Naive B cell (primary cell): ENCODE measurements around the gene SGK1. TPM values are rescaled to one million over a fixed set of nuclear protein-coding genes. Genes with fewer than 3 reads are reported as not detected.

Experiments used
- ATAC-seq, 2 donors: fragments of 150-1000 bp; cut with Tn5 transposase; 2 replicates each; pipeline ENCODE4 v1.10.0; 2021; ENCODE audit warnings: low read depth in 2 of 2, mild to moderate bottlenecking in 2 of 2, moderate library complexity in 2 of 2
- DNase-seq: peaks from one replicate; pipeline ENCODE4 v3.0.0; 2022
- H3K27ac Mint-ChIP-seq, 6 donors: one replicate each; pipeline ENCODE4 v1.8.0; 2020 to 2022; ENCODE audit warnings: mild to moderate bottlenecking in 6 of 6, mixed read lengths in 6 of 6, moderate library complexity in 5 of 6, inconsistent platforms in 2 of 6
- H3K27me3 Mint-ChIP-seq, 3 donors: one replicate each; pipeline ENCODE4 v1.8.0; 2021 to 2022; ENCODE audit warnings: mixed read lengths in 3 of 3, mild to moderate bottlenecking in 1 of 3
- H3K36me3 Mint-ChIP-seq, 2 donors: one replicate each; pipeline ENCODE4 v1.8.0; 2020 to 2022; ENCODE audit warnings: mixed read lengths in 2 of 2, inconsistent platforms in 1 of 2, mild to moderate bottlenecking in 1 of 2
- H3K4me1 Mint-ChIP-seq, 3 donors: one replicate each; pipeline ENCODE4 v1.8.0; 2020 to 2022; ENCODE audit warnings: mixed read lengths in 3 of 3, inconsistent platforms in 1 of 3, mild to moderate bottlenecking in 1 of 3, moderate library complexity in 1 of 3
- H3K4me3 Mint-ChIP-seq, 8 donors: one replicate each; pipeline ENCODE4 v1.8.0; 2020 to 2022; ENCODE audit warnings: mild to moderate bottlenecking in 8 of 8, mixed read lengths in 8 of 8, moderate library complexity in 8 of 8, inconsistent platforms in 2 of 8
- H3K9me3 Mint-ChIP-seq, 7 donors: one replicate each; pipeline ENCODE4 v1.8.0; 2020 to 2022; ENCODE audit warnings: mixed read lengths in 7 of 7, mild to moderate bottlenecking in 5 of 7, inconsistent platforms in 2 of 7, moderate library complexity in 1 of 7
- polyA plus RNA-seq, 6 donors: library from polyadenylated mRNA; unstranded; fragments of 300-500 nt; fragmentation: Illumina TruSeq; gene quantifications; one replicate each; pipeline ENCODE4 v1.2.3, GENCODE V29; 2021; ENCODE audit warnings: low read depth in 6 of 6

SGK1 gene
- polyA plus RNA-seq, 6 donors from 2014 or later, result 6.6 to 59.1 (median 24.3) TPM

DNA sequence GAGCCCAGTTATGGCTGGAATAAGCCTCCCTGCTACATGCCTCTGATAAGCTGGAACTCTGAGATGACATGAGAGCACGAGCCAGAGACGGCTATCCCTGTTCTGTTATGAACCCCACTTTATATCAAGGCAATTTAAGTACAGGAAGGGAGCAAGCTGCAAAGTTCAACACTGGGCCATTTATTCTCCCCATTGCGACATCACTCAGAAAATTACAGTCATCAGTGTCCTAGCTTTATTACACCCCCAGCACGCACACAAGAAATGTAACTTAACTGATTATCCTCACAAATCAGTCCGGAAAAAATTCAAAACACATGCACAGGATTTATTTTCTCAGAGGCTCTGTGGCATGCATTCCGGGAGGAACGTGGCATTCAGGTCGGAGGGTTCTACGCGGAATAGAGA lies 140.2 kb downstream of the SGK1 start:
- H3K4me1 Mint-ChIP-seq, result peaks cover 29 to 51% (median 39%) of the 10 kb centered on the region in 3 donors
- peak overlapping the region; percentile 84 to 99 (median 98) for H3K4me3 Mint-ChIP-seq
- H3K9me3 Mint-ChIP-seq, result no peaks in the 10 kb centered on the region
- no peaks in the 10 kb centered on the region for H3K36me3 Mint-ChIP-seq
- peak overlapping the region in 5 of 6 donors; percentile 54 to 98 (median 69) for H3K27ac Mint-ChIP-seq
- no peak for ATAC-seq
- no peaks in the 10 kb centered on the region for H3K27me3 Mint-ChIP-seq
- DNase-seq, result no peak

DNA sequence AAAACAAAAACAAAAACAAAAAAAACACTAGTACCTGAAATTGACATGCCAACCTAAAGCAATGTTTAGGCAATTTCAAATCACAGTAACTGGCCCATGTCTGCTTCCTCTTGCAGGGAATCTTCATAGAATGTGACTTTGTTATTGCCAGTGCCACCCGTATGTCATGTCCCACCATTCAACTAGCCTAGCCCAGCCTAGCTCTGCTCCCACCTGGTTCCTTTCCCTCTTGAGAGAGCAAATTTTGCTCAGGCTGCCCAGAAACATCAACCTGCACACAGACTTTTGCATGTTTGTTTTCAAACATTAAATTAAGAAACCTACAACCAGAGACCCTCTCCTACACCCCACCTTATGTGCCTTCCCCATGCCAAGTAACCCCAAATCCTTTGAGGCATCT lies 140.7 kb downstream of the SGK1 start:
- H3K4me1 Mint-ChIP-seq, result peaks cover 29 to 54% (median 39%) of the 10 kb centered on the region in 3 donors
- H3K4me3 Mint-ChIP-seq, result peak overlapping the region; percentile 84 to 98 (median 96)
- no peaks in the 10 kb centered on the region for H3K36me3 Mint-ChIP-seq
- H3K9me3 Mint-ChIP-seq, result no peaks in the 10 kb centered on the region
- peak overlapping the region in 4 of 6 donors; percentile 3 to 98 (median 56) for H3K27ac Mint-ChIP-seq
- no peaks in the 10 kb centered on the region for H3K27me3 Mint-ChIP-seq
- ATAC-seq, result no peak
- no peak for DNase-seq

DNA sequence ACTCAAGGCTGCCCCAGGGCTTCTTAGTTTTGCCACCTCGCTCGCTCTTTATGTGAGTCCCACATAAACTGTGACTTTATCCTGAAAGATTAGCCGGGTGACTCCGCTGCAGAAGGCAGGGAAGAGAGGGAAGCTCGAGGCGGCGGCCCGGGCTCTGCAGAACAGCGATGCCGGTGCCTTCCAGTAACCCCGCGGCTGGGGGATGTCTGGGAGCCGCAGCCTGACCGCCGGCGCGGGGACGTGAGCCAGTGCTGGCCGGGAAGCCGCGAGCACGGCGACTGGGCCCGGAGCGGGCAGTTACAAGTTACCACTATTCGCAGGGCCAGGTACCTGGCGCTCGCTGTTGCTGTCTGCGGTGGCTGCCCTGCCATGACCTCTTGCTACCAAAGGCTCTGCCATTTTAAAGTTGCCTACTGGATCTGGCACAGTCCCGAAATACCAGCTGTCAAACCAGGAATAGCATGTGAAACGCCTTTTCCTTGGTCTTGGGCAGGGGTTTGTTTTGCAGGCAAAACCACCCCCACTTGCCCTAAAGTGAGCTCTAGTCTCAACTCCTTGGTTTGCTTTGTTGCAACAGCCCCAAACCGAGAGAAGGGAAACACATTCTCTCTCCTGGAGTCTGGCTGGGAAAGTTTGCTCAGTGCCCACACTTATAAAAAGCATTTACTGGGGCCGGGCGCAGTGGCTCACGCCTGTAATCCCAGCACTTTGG lies 141.5 kb downstream of the SGK1 start:
- H3K4me3 Mint-ChIP-seq, result peak overlapping the region; percentile 84 to 98 (median 93)
- peak overlapping the region; percentile 51 to 94 (median 84) for H3K27ac Mint-ChIP-seq
- H3K27me3 Mint-ChIP-seq, result no peaks in the 10 kb centered on the region
- H3K9me3 Mint-ChIP-seq, result no peaks in the 10 kb centered on the region
- no peak for ATAC-seq
- H3K36me3 Mint-ChIP-seq, result peaks cover 1 to 4% of the 10 kb centered on the region in 2 donors
- DNase-seq, result peak; percentile 18
- peaks cover 29 to 57% (median 39%) of the 10 kb centered on the region in 3 donors for H3K4me1 Mint-ChIP-seq

DNA sequence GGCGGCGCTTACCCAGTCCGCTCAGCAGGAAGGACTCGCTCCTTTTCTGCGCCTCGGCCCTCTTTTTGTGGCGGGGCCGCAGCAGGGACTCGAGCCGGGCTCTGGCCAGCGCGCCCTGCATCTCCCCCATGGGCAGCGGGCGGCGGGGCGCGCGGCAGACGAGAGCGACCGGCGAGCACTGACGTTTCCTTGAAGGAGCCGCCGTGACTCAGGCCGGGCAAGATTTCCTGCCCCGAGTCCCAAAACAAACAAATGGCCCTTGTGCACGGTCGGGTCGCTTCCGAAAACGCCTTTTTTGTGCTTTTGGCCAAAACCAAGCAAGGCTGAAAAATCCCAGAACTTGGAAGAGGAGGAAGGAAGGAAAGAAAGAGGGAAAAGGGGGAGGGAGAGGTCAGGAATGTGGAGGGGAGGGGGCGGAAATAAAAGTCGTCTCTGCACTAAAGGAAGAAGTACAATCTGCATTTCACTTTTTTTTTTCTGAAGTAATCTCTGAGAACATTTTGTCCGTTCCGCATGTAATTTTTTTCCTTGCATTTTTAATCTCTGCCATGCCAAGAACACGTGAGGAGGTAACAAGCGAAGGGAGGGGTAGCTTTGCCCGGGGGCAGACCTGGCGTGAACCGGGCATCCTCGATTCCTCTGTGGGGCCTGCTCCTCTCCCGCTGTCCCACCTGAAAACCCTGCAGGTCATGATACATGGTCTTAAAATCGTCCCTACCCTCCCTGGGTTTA lies 142.2 kb downstream of the SGK1 start:
- H3K36me3 Mint-ChIP-seq, result peaks cover 4 to 8% of the 10 kb centered on the region in 2 donors
- no peaks in the 10 kb centered on the region for H3K27me3 Mint-ChIP-seq
- H3K4me3 Mint-ChIP-seq, result peak overlapping the region; percentile 84 to 98 (median 93)
- ATAC-seq, result peak in 1 of 2 donors; percentile 11
- H3K4me1 Mint-ChIP-seq, result peaks cover 29 to 54% (median 39%) of the 10 kb centered on the region in 3 donors
- H3K27ac Mint-ChIP-seq, result peak overlapping the region; percentile 83 to 96 (median 86)
- DNase-seq, result peak; percentile 12
- no peaks in the 10 kb centered on the region for H3K9me3 Mint-ChIP-seq

DNA sequence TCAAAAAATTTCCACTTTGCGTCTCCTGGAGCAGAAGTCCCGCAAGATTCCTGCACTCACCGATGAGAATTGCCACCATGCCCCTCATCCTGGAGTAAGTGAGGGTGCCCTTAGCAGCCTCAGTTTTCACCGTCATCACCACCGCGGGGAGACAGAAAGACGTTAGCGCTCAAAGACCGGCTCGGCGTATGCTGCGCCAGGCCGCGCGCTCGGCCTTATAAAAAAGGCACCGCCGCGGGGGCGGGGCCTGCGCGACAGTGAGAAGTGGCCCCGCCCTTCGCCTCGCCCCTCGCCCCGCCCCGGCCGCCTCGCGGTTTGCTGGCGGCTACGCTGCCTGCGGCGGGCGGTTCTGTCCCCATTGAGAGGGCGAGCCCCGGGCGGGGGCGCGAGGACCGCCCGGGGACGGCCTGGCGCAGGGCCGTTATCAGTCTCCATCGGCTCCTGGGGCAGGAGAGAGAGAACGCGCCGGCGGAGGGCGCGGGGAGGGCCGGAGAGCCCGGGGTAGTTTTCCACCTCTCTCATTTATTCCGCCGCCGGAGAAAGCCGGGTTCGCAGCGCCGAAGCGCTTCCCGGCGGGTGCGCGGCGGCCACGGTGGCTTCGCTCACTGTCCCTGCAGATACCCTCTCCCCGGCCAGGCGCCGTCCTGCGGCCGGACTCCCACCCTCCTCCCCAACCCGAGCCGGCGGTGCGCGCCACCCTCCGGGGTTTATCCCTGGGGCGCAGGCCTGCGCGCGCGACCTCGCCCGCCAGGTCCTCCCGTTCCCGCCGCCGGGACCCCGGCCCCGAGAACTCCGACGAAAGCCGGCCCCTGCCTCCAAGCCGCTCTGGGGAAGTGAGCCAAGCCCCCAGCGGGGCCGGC lies 143.0 kb downstream of the SGK1 start:
- Mint-ChIP-seq H3K4me3 (peak overlapping the region; percentile 84 to 98 (median 96)), H3K9me3 (no peaks in the 10 kb centered on the region), H3K27me3 (no peaks in the 10 kb centered on the region), H3K36me3 (peaks cover 8 to 11% of the 10 kb centered on the region in 2 donors), H3K27ac (peak overlapping the region; percentile 87 to 97 (median 95)), H3K4me1 (peaks cover 29 to 58% (median 39%) of the 10 kb centered on the region in 3 donors)
- ATAC-seq, result peak; percentile 75 to 81
- DNase-seq, result peak; percentile 89

DNA sequence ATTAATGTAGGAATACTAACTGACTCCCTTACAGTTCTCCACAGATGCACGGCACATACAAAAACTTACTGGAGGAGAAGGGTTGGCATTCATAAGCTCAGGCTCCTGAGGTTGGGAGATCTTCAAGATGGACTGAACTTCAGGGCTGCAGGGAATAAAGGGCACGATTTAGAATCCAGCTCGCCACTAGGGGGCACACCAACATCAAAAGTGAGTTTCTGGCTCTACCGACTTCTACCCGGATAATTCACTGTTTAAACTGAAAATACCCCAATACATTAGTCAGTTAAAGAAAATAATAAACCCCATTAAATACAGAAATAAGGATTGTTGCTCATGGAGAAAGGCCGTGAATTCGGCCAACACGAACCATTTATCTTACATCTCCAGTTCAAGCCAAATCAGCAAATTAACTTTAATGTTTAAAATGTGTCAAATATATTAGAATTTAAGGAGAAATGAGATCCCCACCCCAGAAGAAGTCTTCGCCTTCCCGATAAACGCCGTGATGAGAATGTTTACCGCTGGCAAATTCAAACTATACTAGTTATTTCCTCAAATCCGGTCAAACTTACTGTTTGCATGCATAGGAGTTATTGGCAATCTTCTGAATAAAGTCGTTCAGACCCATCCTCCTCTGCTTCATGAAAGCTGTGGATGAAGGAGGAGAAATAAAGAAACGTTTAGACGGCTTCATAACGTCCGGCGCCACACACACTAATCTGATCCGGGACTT lies 143.8 kb downstream of the SGK1 start:
- no peaks in the 10 kb centered on the region for H3K27me3 Mint-ChIP-seq
- H3K27ac Mint-ChIP-seq, result peak overlapping the region; percentile 87 to 97 (median 95)
- peak; percentile 20 to 31 for ATAC-seq
- peak overlapping the region; percentile 84 to 98 (median 96) for H3K4me3 Mint-ChIP-seq
- peaks cover 29 to 59% (median 39%) of the 10 kb centered on the region in 3 donors for H3K4me1 Mint-ChIP-seq
- no peaks in the 10 kb centered on the region for H3K9me3 Mint-ChIP-seq
- DNase-seq, result peak; percentile 77
- H3K36me3 Mint-ChIP-seq, result peaks cover 11 to 13% of the 10 kb centered on the region in 2 donors

DNA sequence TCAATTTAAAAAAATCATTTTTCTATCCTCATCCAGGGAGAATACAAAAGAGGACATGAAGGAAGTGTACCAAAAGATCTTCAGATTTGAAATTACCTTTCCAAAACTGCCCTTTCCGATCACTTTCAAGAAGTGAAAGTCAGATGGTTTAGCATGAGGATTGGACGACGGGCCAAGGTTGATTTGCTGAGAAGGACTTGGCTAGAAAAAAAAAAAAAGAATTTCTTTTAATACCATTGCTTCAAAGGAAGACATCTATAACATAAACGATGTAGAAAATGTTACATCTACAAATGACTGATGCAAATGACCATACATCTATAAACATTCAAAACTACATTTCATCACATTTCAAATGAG lies 144.6 kb downstream of the SGK1 start:
- peak overlapping the region in 7 of 8 donors; percentile 35 to 98 (median 95) for H3K4me3 Mint-ChIP-seq
- no peaks in the 10 kb centered on the region for H3K27me3 Mint-ChIP-seq
- ATAC-seq, result no peak
- peaks cover 26 to 56% (median 35%) of the 10 kb centered on the region in 3 donors for H3K4me1 Mint-ChIP-seq
- no peaks in the 10 kb centered on the region for H3K9me3 Mint-ChIP-seq
- peaks cover 11 to 13% of the 10 kb centered on the region in 2 donors for H3K36me3 Mint-ChIP-seq
- no peak for DNase-seq
- no peak overlapping the region for H3K27ac Mint-ChIP-seq

DNA sequence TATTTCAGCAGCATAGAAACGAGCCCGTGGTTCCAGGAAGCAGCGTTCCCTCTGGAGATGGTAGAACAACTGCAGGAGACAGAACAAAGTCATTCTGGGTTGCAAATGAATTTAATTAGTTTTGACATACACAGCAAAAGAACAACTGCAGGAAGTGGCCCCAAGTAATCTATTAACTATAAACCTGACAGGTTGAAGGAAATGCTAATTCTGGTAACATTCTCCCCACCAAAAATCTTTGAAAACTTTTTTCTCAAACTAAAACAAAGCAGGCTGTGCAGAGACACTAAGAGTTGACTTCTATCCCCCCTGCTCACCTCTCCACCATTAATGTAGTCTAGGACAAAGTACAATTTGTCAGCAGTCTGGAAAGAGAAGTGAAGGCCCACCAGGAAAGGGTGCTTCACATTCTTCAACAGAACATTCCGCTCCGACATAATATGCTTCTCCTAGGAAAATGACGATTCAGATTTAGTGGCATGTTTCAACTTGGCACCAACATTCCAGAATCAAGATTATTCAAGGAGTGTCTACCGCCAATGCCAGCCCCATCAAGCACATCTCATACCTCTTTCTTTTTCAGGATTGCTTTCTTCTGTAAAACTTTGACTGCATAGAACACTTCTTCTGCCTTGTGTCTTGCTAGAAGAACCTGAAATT lies 145.1 kb downstream of the SGK1 start:
- no peak overlapping the region for H3K27ac Mint-ChIP-seq
- H3K9me3 Mint-ChIP-seq, result no peaks in the 10 kb centered on the region
- ATAC-seq (no peak), DNase-seq (no peak)
- H3K36me3 Mint-ChIP-seq, result peaks cover 11 to 13% of the 10 kb centered on the region in 2 donors
- H3K4me3 Mint-ChIP-seq, result peak overlapping the region in 5 of 8 donors; percentile 4 to 86 (median 35)
- peaks cover 22 to 50% (median 30%) of the 10 kb centered on the region in 3 donors for H3K4me1 Mint-ChIP-seq
- H3K27me3 Mint-ChIP-seq, result no peaks in the 10 kb centered on the region

DNA sequence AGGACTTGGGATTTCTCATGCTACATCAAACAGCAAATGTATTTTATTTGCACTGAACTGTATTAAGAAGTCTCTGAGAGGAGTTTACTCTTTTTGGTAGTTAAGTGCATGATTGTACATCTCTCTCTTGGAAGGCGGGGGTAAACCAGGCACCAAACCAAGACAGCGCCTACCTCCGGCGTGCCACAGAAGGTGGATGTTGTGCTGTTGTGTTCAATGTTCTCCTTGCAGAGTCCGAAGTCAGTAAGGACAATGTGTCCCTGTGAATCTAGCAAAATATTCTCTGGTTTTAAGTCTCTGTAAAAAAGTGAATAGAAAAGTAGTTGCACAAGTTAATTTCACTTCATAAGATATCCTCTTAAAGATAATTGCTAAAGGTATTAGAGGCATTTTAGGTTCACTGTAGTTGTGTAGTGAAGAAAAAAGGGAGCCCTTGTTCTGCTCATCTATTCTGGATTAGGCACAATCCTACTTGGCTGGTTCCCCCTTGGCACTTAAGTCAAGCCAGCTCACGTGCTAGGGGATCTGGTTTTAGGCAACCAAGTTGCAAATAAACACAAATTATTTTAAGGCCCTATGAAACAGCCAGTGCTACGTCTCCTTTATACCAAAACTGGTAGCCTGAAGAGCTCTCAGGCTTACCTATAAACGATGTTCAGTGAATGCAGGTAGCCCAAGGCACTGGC lies 145.7 kb downstream of the SGK1 start:
- peaks cover 11 to 13% of the 10 kb centered on the region in 2 donors for H3K36me3 Mint-ChIP-seq
- no peak overlapping the region for H3K27ac Mint-ChIP-seq
- DNase-seq (no peak), ATAC-seq (no peak)
- H3K27me3 Mint-ChIP-seq, result no peaks in the 10 kb centered on the region
- H3K9me3 Mint-ChIP-seq, result no peaks in the 10 kb centered on the region
- peak overlapping the region in 2 of 8 donors; percentile 4 to 86 for H3K4me3 Mint-ChIP-seq
- H3K4me1 Mint-ChIP-seq, result peaks cover 16 to 44% (median 23%) of the 10 kb centered on the region in 3 donors

DNA sequence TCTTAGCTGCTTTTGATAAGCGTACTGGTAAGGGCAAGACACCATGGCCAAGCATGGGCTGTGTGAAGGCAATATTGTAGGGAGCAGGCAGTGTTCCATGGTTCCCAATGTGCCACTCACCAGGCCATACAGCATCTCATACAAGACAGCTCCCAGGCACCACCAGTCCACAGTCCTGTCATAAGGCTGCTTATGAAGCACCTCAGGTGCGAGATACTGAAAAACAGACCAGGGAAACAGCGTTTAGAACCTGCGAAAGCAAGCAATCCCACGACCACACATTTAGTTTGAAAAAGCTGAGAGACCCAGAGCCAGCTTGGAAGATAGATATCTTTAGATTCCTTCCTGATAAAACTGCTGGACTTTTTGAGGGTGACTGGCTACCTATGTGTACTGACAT lies 146.4 kb downstream of the SGK1 start:
- no peaks in the 10 kb centered on the region for H3K27me3 Mint-ChIP-seq
- ATAC-seq (no peak), DNase-seq (no peak)
- peaks cover 16 to 39% (median 22%) of the 10 kb centered on the region in 3 donors for H3K4me1 Mint-ChIP-seq
- H3K27ac Mint-ChIP-seq, result no peak overlapping the region
- no peaks in the 10 kb centered on the region for H3K9me3 Mint-ChIP-seq
- H3K36me3 Mint-ChIP-seq, result peaks cover 11 to 13% of the 10 kb centered on the region in 2 donors
- H3K4me3 Mint-ChIP-seq, result peak overlapping the region in 1 of 8 donors; percentile 25

DNA sequence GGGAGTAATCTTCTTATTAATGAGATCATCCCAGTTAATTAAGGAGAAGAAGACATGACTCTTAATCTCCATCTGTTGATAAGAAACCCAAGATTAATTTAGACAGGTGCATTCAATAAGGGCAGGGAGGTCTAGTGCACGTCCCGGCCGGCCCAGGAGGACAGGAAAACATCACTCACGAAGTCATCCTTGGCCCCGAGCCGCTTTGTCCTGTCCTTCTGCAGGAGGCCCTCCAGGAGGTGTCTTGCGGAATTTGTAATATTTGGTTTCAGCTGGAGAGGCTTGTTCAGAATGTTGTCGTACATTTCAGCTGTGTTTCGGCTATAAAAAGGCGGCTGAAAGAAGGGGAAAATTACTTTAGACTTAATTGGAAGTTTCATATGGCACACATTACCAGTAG lies 147.1 kb downstream of the SGK1 start:
- Mint-ChIP-seq H3K27me3 (no peaks in the 10 kb centered on the region), H3K4me1 (peaks cover 11 to 34% (median 17%) of the 10 kb centered on the region in 3 donors), H3K4me3 (no peak overlapping the region), H3K9me3 (no peaks in the 10 kb centered on the region), H3K27ac (no peak overlapping the region), H3K36me3 (peaks cover 11 to 13% of the 10 kb centered on the region in 2 donors)
- ATAC-seq, result no peak
- DNase-seq, result no peak
